GM18508 (cell line): ENCODE data around the gene LBX1.

ENCODE experiments used
- ATAC-seq: cut with Tn5 transposase; IDR thresholded peaks from one replicate; pipeline ENCODE4 v1.9.1; 2021; ENCODE audit warnings: moderate number of reproducible peaks; ENCODE audit not compliant: insufficient read depth, unreplicated experiment

Gene LBX1

GRCh38 chr10:101244321-101245050 lies 15.2 kb upstream of the LBX1 start:
- no peak for ATAC-seq

- ATAC-seq = no peak
Observed at GRCh38 chr10:101241840-101242707, 12.8 kb upstream of the LBX1 start.

- no peak for ATAC-seq
Observed at GRCh38 chr10:101238732-101239105, 9.5 kb upstream of the LBX1 start.

- ATAC-seq = no peak
Observed at GRCh38 chr10:101237982-101238731, 8.9 kb upstream of the LBX1 start.

- no peak for ATAC-seq
Observed at GRCh38 chr10:101237081-101237981, 8.1 kb upstream of the LBX1 start.

- no peak for ATAC-seq
Observed at GRCh38 chr10:101236376-101237080, 7.3 kb upstream of the LBX1 start.

- no peak for ATAC-seq
Observed at GRCh38 chr10:101235766-101236165, 6.5 kb upstream of the LBX1 start.

- no peak for ATAC-seq
Observed at GRCh38 chr10:101234333-101234732, 5.1 kb upstream of the LBX1 start.

GRCh38 chr10:101233863-101234262 lies 4.6 kb upstream of the LBX1 start:
- ATAC-seq = no peak

GRCh38 chr10:101233443-101233842 lies 4.2 kb upstream of the LBX1 start:
- ATAC-seq = no peak

- no peak for ATAC-seq
Observed at GRCh38 chr10:101231912-101232689, 2.8 kb upstream of the LBX1 start.

- ATAC-seq = no peak
Observed at GRCh38 chr10:101231092-101231491, 1.8 kb upstream of the LBX1 start.

GRCh38 chr10:101230183-101230917 lies 1.1 kb upstream of the LBX1 start:
- ATAC-seq = no peak

- no peak for ATAC-seq
Observed at GRCh38 chr10:101228966-101229265, 347 bp downstream of the LBX1 start.

GRCh38 chr10:101228153-101228965 lies 904 bp downstream of the LBX1 start:
- no peak for ATAC-seq

GRCh38 chr10:101227429-101228152 lies 1.7 kb downstream of the LBX1 start:
- ATAC-seq = no peak
